ENCODE data around the gene ASCL3. TPM values are rescaled to one million over a fixed set of nuclear protein-coding genes. Genes with fewer than 3 reads are reported as not detected.

The ASCL3 gene
- total RNA-seq, 3 donors from 2014 or later, result not detected

DNA sequence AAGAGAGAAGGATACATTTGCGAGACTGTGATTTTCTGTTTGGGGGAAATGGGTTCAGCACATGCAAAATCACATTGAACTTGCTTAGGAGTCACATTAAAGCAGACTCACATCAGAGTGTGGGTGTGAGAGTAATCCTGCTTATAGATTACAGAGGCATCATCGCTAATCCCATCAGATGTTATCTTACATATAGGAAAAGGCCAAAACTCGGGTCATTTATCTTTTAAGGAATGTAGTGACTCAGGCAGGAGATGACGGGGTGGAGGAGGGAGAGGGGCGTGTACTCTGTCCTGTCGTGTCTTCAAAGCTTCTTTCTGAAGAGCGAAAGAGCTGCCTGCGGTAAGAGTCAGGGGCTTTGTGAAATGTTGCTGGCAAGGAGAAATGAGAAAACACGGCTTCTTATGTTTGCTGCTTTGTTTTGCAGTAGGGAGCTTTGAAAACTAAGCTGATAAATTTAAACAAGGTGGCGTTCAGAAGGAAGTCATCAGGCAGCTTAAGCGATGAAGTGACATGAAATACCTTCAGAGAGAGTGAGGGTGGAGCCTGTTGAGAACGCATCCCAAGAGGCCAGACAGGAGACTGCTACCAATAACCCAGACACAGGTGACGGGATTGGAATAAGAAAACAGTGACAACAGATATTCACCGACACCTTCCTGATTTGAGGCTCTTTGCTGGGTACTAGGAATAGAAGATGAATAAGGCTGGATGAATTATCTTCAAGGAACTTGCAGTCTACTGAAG is 7.9 kb downstream of the ASCL3 start:
- no peaks in the 10 kb centered on the region for H3K27me3 ChIP-seq
- no peaks in the 10 kb centered on the region for H3K9me3 ChIP-seq
- TF ChIP-seq, protein P1, sequence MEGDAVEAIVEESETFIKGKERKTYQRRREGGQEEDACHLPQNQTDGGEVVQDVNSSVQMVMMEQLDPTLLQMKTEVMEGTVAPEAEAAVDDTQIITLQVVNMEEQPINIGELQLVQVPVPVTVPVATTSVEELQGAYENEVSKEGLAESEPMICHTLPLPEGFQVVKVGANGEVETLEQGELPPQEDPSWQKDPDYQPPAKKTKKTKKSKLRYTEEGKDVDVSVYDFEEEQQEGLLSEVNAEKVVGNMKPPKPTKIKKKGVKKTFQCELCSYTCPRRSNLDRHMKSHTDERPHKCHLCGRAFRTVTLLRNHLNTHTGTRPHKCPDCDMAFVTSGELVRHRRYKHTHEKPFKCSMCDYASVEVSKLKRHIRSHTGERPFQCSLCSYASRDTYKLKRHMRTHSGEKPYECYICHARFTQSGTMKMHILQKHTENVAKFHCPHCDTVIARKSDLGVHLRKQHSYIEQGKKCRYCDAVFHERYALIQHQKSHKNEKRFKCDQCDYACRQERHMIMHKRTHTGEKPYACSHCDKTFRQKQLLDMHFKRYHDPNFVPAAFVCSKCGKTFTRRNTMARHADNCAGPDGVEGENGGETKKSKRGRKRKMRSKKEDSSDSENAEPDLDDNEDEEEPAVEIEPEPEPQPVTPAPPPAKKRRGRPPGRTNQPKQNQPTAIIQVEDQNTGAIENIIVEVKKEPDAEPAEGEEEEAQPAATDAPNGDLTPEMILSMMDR (IDR thresholded peaks at IDR 0.05), result no peak
- TF ChIP-seq POLR2A (IDR thresholded peaks at IDR 0.05) (no peak), POLR2AphosphoS5 (IDR thresholded peaks at IDR 0.05) (no peak)
- no peaks in the 10 kb centered on the region for H3K4me1 ChIP-seq
- no peak overlapping the region for H3K4me3 ChIP-seq
- intact Hi-C loops (cut with DNase I; ENCODE audit: low total_unique reads), result no loop called here
- H3K27ac ChIP-seq, result no peak overlapping the region
- no peaks in the 10 kb centered on the region for H3K36me3 ChIP-seq
- no peak for DNase-seq (ENCODE audit: low spot score in 2 of 2)

DNA sequence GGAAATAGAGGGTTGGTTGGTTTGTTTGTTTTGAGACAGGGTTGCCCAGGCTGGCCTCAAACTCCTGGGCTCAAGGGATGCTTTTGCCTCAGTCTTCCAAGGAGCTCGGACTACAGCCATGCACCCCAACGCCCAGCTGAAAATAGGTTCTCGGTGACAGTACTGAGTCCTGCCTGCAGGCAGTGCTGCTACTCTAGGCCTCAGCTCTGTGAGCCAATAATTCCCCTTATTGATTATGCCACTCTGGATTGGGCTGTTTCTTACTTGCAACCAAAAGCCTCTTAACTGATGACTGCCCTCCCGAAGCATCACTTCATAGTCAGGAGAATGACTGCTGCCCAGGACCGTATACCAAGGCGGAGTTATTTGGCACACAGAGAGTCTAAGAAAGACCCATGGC is 8.9 kb downstream of the ASCL3 start:
- no peak overlapping the region for H3K4me3 ChIP-seq
- H3K4me1 ChIP-seq, result no peaks in the 10 kb centered on the region
- no peaks in the 10 kb centered on the region for H3K9me3 ChIP-seq
- no peak for DNase-seq (ENCODE audit: low spot score in 2 of 2)
- TF ChIP-seq POLR2AphosphoS5 (IDR thresholded peaks at IDR 0.05), result no peak
- TF ChIP-seq, protein P1 (IDR thresholded peaks at IDR 0.05), result no peak
- TF ChIP-seq POLR2A (IDR thresholded peaks at IDR 0.05), result no peak
- H3K27ac ChIP-seq, result no peak overlapping the region
- intact Hi-C loops (cut with DNase I; ENCODE audit: low total_unique reads), result no loop called here
- H3K27me3 ChIP-seq, result no peaks in the 10 kb centered on the region
- no peaks in the 10 kb centered on the region for H3K36me3 ChIP-seq

DNA sequence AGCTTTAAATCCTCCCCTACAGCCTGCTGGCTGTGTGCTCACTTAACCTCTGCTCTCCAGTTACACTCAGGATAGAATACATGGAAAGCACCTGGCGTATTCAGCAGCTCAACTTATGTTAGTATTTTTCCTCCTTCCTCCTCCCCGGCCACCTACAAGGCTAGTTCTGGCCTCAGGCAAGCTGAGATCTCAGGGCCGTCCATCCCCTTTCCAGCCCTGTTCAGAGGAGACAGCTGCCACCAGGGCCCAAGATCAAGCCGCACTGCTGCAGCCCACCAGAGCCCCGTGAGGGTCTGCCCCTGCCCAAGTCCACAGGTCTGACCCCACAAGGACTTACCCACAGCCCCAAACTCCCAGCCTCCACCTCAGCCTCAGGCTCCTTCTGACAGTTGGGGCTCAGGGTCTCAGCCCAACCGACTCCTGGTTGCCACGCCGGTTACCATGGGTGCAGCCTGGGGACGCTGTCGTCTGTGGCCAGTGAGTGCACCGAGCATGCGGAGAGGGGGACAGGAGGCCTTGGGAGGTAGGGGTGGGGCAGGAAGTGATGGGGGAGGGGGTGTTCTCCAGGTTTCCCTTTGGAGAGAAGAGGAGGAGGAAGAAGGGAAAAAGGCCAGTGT is 10.1 kb downstream of the ASCL3 start, which contains the start of gene C11orf16:
C11orf16 (minus strand) TSS at position 384 of the 617 bp plus-strand sequence. CDS start 639 bp downstream, outside the sequence.
- DNase-seq (ENCODE audit: low spot score in 2 of 2), result no peak
- TF ChIP-seq POLR2AphosphoS5 (IDR thresholded peaks at IDR 0.05), result no peak
- TF ChIP-seq, protein P1 (IDR thresholded peaks at IDR 0.05), result no peak
- no peak for TF ChIP-seq POLR2A (IDR thresholded peaks at IDR 0.05)
- intact Hi-C loops (cut with DNase I; ENCODE audit: low total_unique reads), result no loop called here
- H3K36me3 ChIP-seq, result no peaks in the 10 kb centered on the region
- no peaks in the 10 kb centered on the region for H3K4me1 ChIP-seq
- no peaks in the 10 kb centered on the region for H3K9me3 ChIP-seq
- no peak within 1 kb of the TSS for H3K27ac ChIP-seq
- H3K4me3 ChIP-seq, result no peak within 1 kb of the TSS
- H3K27me3 ChIP-seq, result no peaks in the 10 kb centered on the region

DNA sequence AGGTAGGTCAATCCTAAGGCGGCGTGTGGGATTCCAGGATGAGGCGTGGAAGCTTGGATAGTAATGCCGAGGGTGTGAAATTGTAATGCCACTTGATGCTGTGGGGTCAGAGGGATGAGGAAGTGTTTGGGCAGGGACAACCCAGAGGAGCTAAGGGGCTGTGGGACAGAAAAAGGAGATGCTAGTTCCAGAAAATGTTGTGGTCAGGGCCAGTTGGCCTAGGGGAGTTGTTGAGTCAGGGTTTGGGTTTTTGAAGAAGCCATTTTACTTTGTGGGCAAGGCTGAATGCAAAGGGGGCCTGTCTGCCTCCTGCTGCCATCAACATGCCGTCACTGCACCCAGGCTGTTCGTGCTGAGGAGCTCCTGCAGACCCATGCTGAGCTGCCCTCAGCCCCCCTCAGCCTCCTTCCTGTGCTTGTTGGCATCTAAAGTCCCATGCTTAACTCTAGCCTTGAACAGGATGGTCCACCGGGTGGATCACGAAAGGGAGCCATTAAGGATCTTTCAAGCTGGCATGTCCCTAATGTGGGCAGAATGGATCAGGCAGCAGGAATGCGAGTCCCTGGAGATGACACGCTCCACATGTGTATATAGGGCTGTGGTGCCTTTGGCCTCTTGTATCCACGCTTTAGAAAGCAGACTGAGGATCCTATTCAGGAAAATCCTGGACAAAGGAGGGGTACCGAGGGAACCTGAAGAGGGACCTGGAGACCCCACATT is 12.2 kb downstream of the ASCL3 start:
- no peak for TF ChIP-seq POLR2A (IDR thresholded peaks at IDR 0.05)
- TF ChIP-seq, protein P1 (IDR thresholded peaks at IDR 0.05), result no peak
- TF ChIP-seq POLR2AphosphoS5 (IDR thresholded peaks at IDR 0.05), result no peak
- no peak overlapping the region for H3K4me3 ChIP-seq
- intact Hi-C loops (cut with DNase I; ENCODE audit: low total_unique reads), result no loop called here

More for the DNA sequence above, 12.2 kb downstream of the ASCL3 start:
- Histone ChIP-seq H3K4me1 (no peaks in the 10 kb centered on the region), H3K27me3 (no peaks in the 10 kb centered on the region), H3K9me3 (no peaks in the 10 kb centered on the region), H3K36me3 (no peaks in the 10 kb centered on the region), H3K27ac (no peak overlapping the region)
- DNase-seq (ENCODE audit: low spot score in 2 of 2), result no peak

Measured in breast epithelium (tissue), 4 donors.